HG03521 (cell line): ENCODE measurements around the gene PRC1.
"Not testable (repeated sequence)": the region's sequence is repeated elsewhere in the genome, so short reads cannot be mapped to it uniquely, and the experiment has no call there.

Experiments
- ATAC-seq: cut with Tn5 transposase; IDR thresholded peaks from one replicate; pipeline ENCODE4 v1.9.1; 2021; ENCODE audit warnings: mild to moderate bottlenecking, moderate library complexity; ENCODE audit not compliant: unreplicated experiment

PRC1 gene

GRCh38 chr15:90994417-90995311 is at the start of gene PRC1:
Gene PRC1 (minus strand): TSS chr15:90994535. CDS start chr15:90994417, 118 bp downstream.
- peak; percentile 96 for ATAC-seq

GRCh38 chr15:91043202-91043874 is 49.0 kb upstream of the PRC1 start:
- ATAC-seq = no peak

- no peak for ATAC-seq
These were observed 46.5 kb upstream of the PRC1 start for GRCh38 chr15:91040856-91041255.

- ATAC-seq = no peak
These were observed 45.7 kb upstream of the PRC1 start for GRCh38 chr15:91039996-91040395.

GRCh38 chr15:91032919-91033803 is 38.8 kb upstream of the PRC1 start:
- no peak for ATAC-seq

- ATAC-seq = no peak
These were observed 37.5 kb upstream of the PRC1 start for GRCh38 chr15:91031796-91032195.

GRCh38 chr15:91027677-91028076 is 33.3 kb upstream of the PRC1 start:
- no peak for ATAC-seq

- ATAC-seq = no peak
These were observed 29.4 kb upstream of the PRC1 start for GRCh38 chr15:91023720-91024119.

GRCh38 chr15:91022832-91023129 is 28.4 kb upstream of the PRC1 start:
- no peak for ATAC-seq

GRCh38 chr15:91022075-91022831 is 27.9 kb upstream of the PRC1 start, which contains the start of gene VPS33B:
Gene VPS33B (minus strand): TSS chr15:91022594. CDS start chr15:91022249, 345 bp downstream.
- ATAC-seq = peak; percentile 46

- ATAC-seq = peak; percentile 10
These were observed 27.3 kb upstream of the PRC1 start for GRCh38 chr15:91021516-91022074.

GRCh38 chr15:91018158-91018557 is 23.8 kb upstream of the PRC1 start:
- ATAC-seq = no peak

GRCh38 chr15:91017716-91018115 is 23.4 kb upstream of the PRC1 start:
- no peak for ATAC-seq

- ATAC-seq = not testable (repeated sequence)
These were observed 19.4 kb upstream of the PRC1 start for GRCh38 chr15:91013701-91014100.

- ATAC-seq = no peak
These were observed 12.9 kb upstream of the PRC1 start for GRCh38 chr15:91007266-91007665.

GRCh38 chr15:91001209-91001608 is 6.9 kb upstream of the PRC1 start:
- ATAC-seq = no peak

GRCh38 chr15:90998737-90999136 is 4.4 kb upstream of the PRC1 start:
- no peak for ATAC-seq

- ATAC-seq = peak; percentile 19
These were observed 297 bp downstream of the PRC1 start for GRCh38 chr15:90994059-90994416.

GRCh38 chr15:90991587-90992285 is 2.6 kb downstream of the PRC1 start:
- no peak for ATAC-seq

- ATAC-seq = no peak
These were observed 3.9 kb downstream of the PRC1 start for GRCh38 chr15:90990446-90990845.
